ENCODE measurements around the gene FARSA.

- TF ChIP-seq CTCF (IDR thresholded peaks at IDR 0.05; ENCODE audit: low read depth, low read length) (no peak), EZH2phosphoT487 (IDR thresholded peaks at IDR 0.05; ENCODE audit: low read depth) (no peak)
Measured at GRCh38 chr19:12935071-12935470, 1.6 kb upstream of the FARSA start.
